H9 (cell line): ENCODE data around the gene ARHGAP24. TPM values are rescaled to one million over a fixed set of nuclear protein-coding genes. Genes with fewer than 3 reads are reported as not detected.

Source experiments
- DNase-seq: peaks from one replicate; pipeline ENCODE4 v3.0.0-alpha.2; 2017
- H2AFZ ChIP-seq: one replicate; pipeline ENCODE4 v1.6.1; 2013; ENCODE audit warnings: mild to moderate bottlenecking, low read length, control low read depth, moderate library complexity
- H2AK5ac ChIP-seq: 2 replicates; pipeline ENCODE4 v1.6.1; 2013; ENCODE audit warnings: low read length, control low read depth, mixed read lengths; ENCODE audit not compliant: insufficient read length
- H2BK120ac ChIP-seq: one replicate; pipeline ENCODE4 v1.6.1; 2013; ENCODE audit warnings: low read depth, mild to moderate bottlenecking, low read length, control low read depth, inconsistent platforms; ENCODE audit not compliant: poor library complexity, severe bottlenecking
- H2BK12ac ChIP-seq: 2 replicates; pipeline ENCODE4 v1.6.1; 2013; ENCODE audit warnings: low read length, control low read depth, mixed read lengths, low read depth; ENCODE audit not compliant: insufficient read length
- H2BK15ac ChIP-seq: 2 replicates; pipeline ENCODE4 v1.6.1; 2013; ENCODE audit warnings: low read depth, low read length, control low read depth
- H2BK20ac ChIP-seq: one replicate; pipeline ENCODE4 v1.6.1; 2013; ENCODE audit warnings: low read depth, mild to moderate bottlenecking, low read length, control low read depth, inconsistent platforms; ENCODE audit not compliant: poor library complexity, severe bottlenecking
- H2BK5ac ChIP-seq: 2 replicates; pipeline ENCODE4 v1.6.1; 2013; ENCODE audit warnings: low read length, control low read depth, mixed read lengths; ENCODE audit not compliant: insufficient read length
- H3K14ac ChIP-seq: 2 replicates; pipeline ENCODE4 v1.6.1; 2013; ENCODE audit warnings: low read length, control low read depth; ENCODE audit not compliant: insufficient read depth
- H3K18ac ChIP-seq: 2 replicates; pipeline ENCODE4 v1.6.1; 2013; ENCODE audit warnings: low read depth, mild to moderate bottlenecking, mixed read lengths, low read length, control low read depth; ENCODE audit not compliant: insufficient read length
- H3K23ac ChIP-seq: 2 replicates; pipeline ENCODE4 v1.6.1; 2013; ENCODE audit warnings: low read length, control low read depth, mixed read lengths, low read depth; ENCODE audit not compliant: insufficient read length
- H3K23me2 ChIP-seq: 2 replicates; pipeline ENCODE4 v1.6.1; 2013; ENCODE audit warnings: low read depth, mild to moderate bottlenecking, mixed read lengths, low read length, control low read depth; ENCODE audit not compliant: insufficient read length, poor library complexity, severe bottlenecking
- H3K27ac ChIP-seq: 2 replicates; pipeline ENCODE4 v1.5.1; 2013; ENCODE audit warnings: low read length, control low read depth, mixed read lengths, low read depth; ENCODE audit not compliant: insufficient read length
- H3K27me3 ChIP-seq: 2 replicates; pipeline ENCODE4 v1.6.1; 2013; ENCODE audit warnings: low read length, control low read depth, inconsistent platforms; ENCODE audit not compliant: insufficient read depth
- H3K4ac ChIP-seq: 2 replicates; pipeline ENCODE4 v1.6.1; 2013; ENCODE audit warnings: low read depth, mild to moderate bottlenecking, control low read depth, inconsistent platforms, low read length, moderate library complexity
- H3K4me1 ChIP-seq: 2 replicates; pipeline ENCODE4 v1.6.1; 2013; ENCODE audit warnings: low read length, control low read depth, inconsistent platforms; ENCODE audit not compliant: insufficient read depth
- H3K4me2 ChIP-seq: 2 replicates; pipeline ENCODE4 v1.6.1; 2013; ENCODE audit warnings: low read length, control low read depth, mixed read lengths; ENCODE audit not compliant: insufficient read length, insufficient read depth
- H3K56ac ChIP-seq: 2 replicates; pipeline ENCODE4 v1.6.1; 2013; ENCODE audit warnings: low read depth, mild to moderate bottlenecking, mixed read lengths, low read length, control low read depth; ENCODE audit not compliant: insufficient read length
- H3K79me1 ChIP-seq: 2 replicates; pipeline ENCODE4 v1.6.1; 2013; ENCODE audit warnings: low read depth, mild to moderate bottlenecking, moderate library complexity, low read length, control low read depth, inconsistent platforms; ENCODE audit not compliant: insufficient read depth, poor library complexity, severe bottlenecking
- H3K79me2 ChIP-seq: 2 replicates; pipeline ENCODE4 v1.6.1; 2013; ENCODE audit warnings: low read length, control low read depth, inconsistent platforms; ENCODE audit not compliant: insufficient read depth
- H3K9ac ChIP-seq: 2 replicates; pipeline ENCODE4 v1.6.1; 2013; ENCODE audit warnings: low read length, control low read depth, mixed read lengths; ENCODE audit not compliant: insufficient read length; ENCODE audit errors: extremely low read depth
- H3K9me3 ChIP-seq: one replicate; pipeline ENCODE4 v1.6.1; 2013; ENCODE audit warnings: low read depth, low read length, inconsistent platforms; ENCODE audit not compliant: control insufficient read depth
- H3T11ph ChIP-seq: one replicate; pipeline ENCODE4 v1.6.1; 2013; ENCODE audit warnings: mild to moderate bottlenecking, low read length, control low read depth, inconsistent platforms
- H4K20me1 ChIP-seq: one replicate; pipeline ENCODE4 v1.6.1; 2013; ENCODE audit not compliant: control insufficient read depth, insufficient read length, insufficient read depth
- H4K5ac ChIP-seq: 2 replicates; pipeline ENCODE4 v1.6.1; 2013; ENCODE audit warnings: low read depth, mild to moderate bottlenecking, mixed read lengths, low read length, control low read depth; ENCODE audit not compliant: insufficient read length
- H4K8ac ChIP-seq: replicated peaks from 2 replicates; pipeline ENCODE4 v1.6.1; 2013; ENCODE audit warnings: low read length, control low read depth, mixed read lengths, low read depth; ENCODE audit not compliant: insufficient read length
- H4K91ac ChIP-seq: 2 replicates; pipeline ENCODE4 v1.6.1; 2013; ENCODE audit warnings: low read depth, mild to moderate bottlenecking, moderate library complexity, mixed read lengths, low read length, control low read depth; ENCODE audit not compliant: insufficient read length
- H3K27ac Mint-ChIP-seq, 3 experiments: 2 replicates in 2 of 3; 3 replicates in 1 of 3; pipeline ENCODE4 v1.8.0; 2020 to 2021; ENCODE audit warnings: mixed read lengths in 3 of 3, mild to moderate bottlenecking in 1 of 3, moderate library complexity in 1 of 3
- H3K27me3 Mint-ChIP-seq: 2 replicates; pipeline ENCODE4 v1.8.0; 2021; ENCODE audit warnings: low read depth, mild to moderate bottlenecking, moderate library complexity, mixed read lengths
- H3K36me3 Mint-ChIP-seq, 3 experiments: 2 replicates in 2 of 3; 3 replicates in 1 of 3; pipeline ENCODE4 v1.8.0; 2020 to 2021; ENCODE audit warnings: low read depth in 3 of 3, mixed read lengths in 3 of 3; ENCODE audit not compliant: insufficient read depth in 1 of 3
- H3K4me1 Mint-ChIP-seq, 2 experiments: 2 replicates each; pipeline ENCODE4 v1.8.0; 2020; ENCODE audit warnings: mixed read lengths in 2 of 2
- H3K4me3 Mint-ChIP-seq, 2 experiments: 2 replicates in 1 of 2; 3 replicates in 1 of 2; pipeline ENCODE4 v1.8.0; 2020 to 2021; ENCODE audit warnings: mild to moderate bottlenecking in 2 of 2, mixed read lengths in 2 of 2, moderate library complexity in 1 of 2
- H3K9me3 Mint-ChIP-seq, 2 experiments: 2 replicates in 1 of 2; 3 replicates in 1 of 2; pipeline ENCODE4 v1.8.0; 2020; ENCODE audit warnings: mild to moderate bottlenecking in 2 of 2, mixed read lengths in 2 of 2, moderate library complexity in 1 of 2
- CTCF ChIP-seq: fragments of 200-600 bp; sonication (generic); conservative IDR thresholded peaks from 3 replicates; pipeline ENCODE4 v1.8.0; 2021; ENCODE audit warnings: antibody characterized with exemption, mild to moderate bottlenecking
- WGBS: extraction: QIAGEN DNeasy Blood & Tissue Kit; methylation state at CpG from one replicate; pipeline ENCODE4 v1.1.7; 2013; ENCODE audit warnings: missing lambda C conversion rate, low lambda C conversion rate, mixed read lengths; ENCODE audit not compliant: insufficient read length; ENCODE audit errors: extremely low coverage; 5-methylcytosine and 5-hydroxymethylcytosine counted together
- total RNA-seq: library from RNA; stranded (reverse); gene quantifications from 2 replicates; pipeline ENCODE4 v1.2.1, GENCODE V29; 2021

Gene ARHGAP24
- total RNA-seq, 1 experiment from 2014 or later = 0.37 TPM

GRCh38 chr4:85543832-85544231 lies 68.9 kb downstream of the ARHGAP24 start:
- H2AK5ac ChIP-seq = no peak overlapping the region
- no peaks in the 10 kb centered on the region for H3K9me3 ChIP-seq
- no peak overlapping the region for H2BK120ac ChIP-seq
- no peak for TF ChIP-seq CTCF
- no peaks in the 10 kb centered on the region for H3K27me3 Mint-ChIP-seq
- H3K4me1 Mint-ChIP-seq = peaks cover 6 to 9% of the 10 kb centered on the region in 2 experiments
- no peak overlapping the region for H4K5ac ChIP-seq
- no peak overlapping the region for H3K4me3 Mint-ChIP-seq
- H3K14ac ChIP-seq = no peak overlapping the region
- no peaks in the 10 kb centered on the region for H3K27me3 ChIP-seq
- no peak overlapping the region for H3K9ac ChIP-seq
- H2BK5ac ChIP-seq = no peak overlapping the region
- H4K20me1 ChIP-seq = no peaks in the 10 kb centered on the region
- H3K4me1 ChIP-seq = no peaks in the 10 kb centered on the region
- H3K23me2 ChIP-seq = no peaks in the 10 kb centered on the region
- H3K23ac ChIP-seq = no peak overlapping the region
- no peak overlapping the region for H3K4me2 ChIP-seq
- H2AFZ ChIP-seq = no peak overlapping the region
- H3K79me1 ChIP-seq = no peaks in the 10 kb centered on the region
- no peak overlapping the region for H3K18ac ChIP-seq
- no peak overlapping the region for H2BK15ac ChIP-seq
- no peaks in the 10 kb centered on the region for H3K36me3 Mint-ChIP-seq
- H2BK12ac ChIP-seq = no peak overlapping the region
- H3K79me2 ChIP-seq = no peaks in the 10 kb centered on the region
- no peak for DNase-seq
- no peak overlapping the region for H4K8ac ChIP-seq
- peak overlapping the region in 1 of 3 experiments; percentile 22; a peak in 3 of 7 replicates for H3K27ac Mint-ChIP-seq
- H3K56ac ChIP-seq = no peak overlapping the region
- no peak overlapping the region for H2BK20ac ChIP-seq
- H3K9me3 Mint-ChIP-seq = no peaks in the 10 kb centered on the region
- no peak overlapping the region for H3T11ph ChIP-seq
- WGBS = 100% methylated on average over 1 of the region's 1 CpG
- no peak overlapping the region for H4K91ac ChIP-seq
- no peak overlapping the region for H3K27ac ChIP-seq
- H3K4ac ChIP-seq = no peak overlapping the region
